SK-N-SH (cell line): Measurements from ENCODE around the gene SRCIN1.

Experiments used
- EP300 ChIP-seq, 2 experiments: IDR thresholded peaks; 2 replicates each; pipeline versions ENCODE4 v1.4.0 to v1.6.1; 2012; ENCODE audit warnings: borderline replicate concordance in 1 of 2, low read depth in 1 of 2, low read length in 1 of 2
- EZH2phosphoT487 ChIP-seq: fragments of 200-600 bp; sonication (generic); IDR thresholded peaks from 2 replicates; pipeline ENCODE4 v1.6.1; 2017; ENCODE audit warnings: low read depth, mixed run types, mild to moderate bottlenecking, antibody characterized with exemption, moderate library complexity, borderline replicate concordance
- POLR2AphosphoS5 ChIP-seq: IDR thresholded peaks from 2 replicates; pipeline ENCODE4 v1.6.1; 2012; ENCODE audit warnings: low read depth, low read length
- SMC3 ChIP-seq: IDR thresholded peaks from 2 replicates; pipeline ENCODE4 v1.6.1; 2012; ENCODE audit warnings: low read depth, low read length, improper control_type of control experiment
- TAF1 ChIP-seq: IDR thresholded peaks from 2 replicates; pipeline ENCODE4 v1.6.1; 2012; ENCODE audit warnings: low read depth, mild to moderate bottlenecking, low read length, moderate library complexity, borderline replicate concordance
- USF2 ChIP-seq: fragments of 150-350 bp; IDR thresholded peaks from 2 replicates; pipeline ENCODE4 v1.6.1; 2017; ENCODE audit warnings: antibody characterized with exemption, low read length, low read depth, borderline replicate concordance
- TF ChIP-seq, protein P1 (sequence below): fragments of 200-600 bp; sonication (generic); IDR thresholded peaks from 2 replicates; pipeline ENCODE4 v1.6.1; 2017; ENCODE audit warnings: antibody characterized with exemption, mild to moderate bottlenecking, moderate library complexity

- no peak for TF ChIP-seq USF2
- TF ChIP-seq SMC3, result no peak
- TF ChIP-seq, protein P1, sequence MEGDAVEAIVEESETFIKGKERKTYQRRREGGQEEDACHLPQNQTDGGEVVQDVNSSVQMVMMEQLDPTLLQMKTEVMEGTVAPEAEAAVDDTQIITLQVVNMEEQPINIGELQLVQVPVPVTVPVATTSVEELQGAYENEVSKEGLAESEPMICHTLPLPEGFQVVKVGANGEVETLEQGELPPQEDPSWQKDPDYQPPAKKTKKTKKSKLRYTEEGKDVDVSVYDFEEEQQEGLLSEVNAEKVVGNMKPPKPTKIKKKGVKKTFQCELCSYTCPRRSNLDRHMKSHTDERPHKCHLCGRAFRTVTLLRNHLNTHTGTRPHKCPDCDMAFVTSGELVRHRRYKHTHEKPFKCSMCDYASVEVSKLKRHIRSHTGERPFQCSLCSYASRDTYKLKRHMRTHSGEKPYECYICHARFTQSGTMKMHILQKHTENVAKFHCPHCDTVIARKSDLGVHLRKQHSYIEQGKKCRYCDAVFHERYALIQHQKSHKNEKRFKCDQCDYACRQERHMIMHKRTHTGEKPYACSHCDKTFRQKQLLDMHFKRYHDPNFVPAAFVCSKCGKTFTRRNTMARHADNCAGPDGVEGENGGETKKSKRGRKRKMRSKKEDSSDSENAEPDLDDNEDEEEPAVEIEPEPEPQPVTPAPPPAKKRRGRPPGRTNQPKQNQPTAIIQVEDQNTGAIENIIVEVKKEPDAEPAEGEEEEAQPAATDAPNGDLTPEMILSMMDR, result 0 out of 2 replicates have a peak, but pooled peaks have one; percentile 8
- TF ChIP-seq POLR2AphosphoS5, result no peak
- TF ChIP-seq EZH2phosphoT487, result no peak
- TF ChIP-seq TAF1, result no peak
- no peak for TF ChIP-seq EP300 (IDR thresholded peaks at IDR 0.05; ENCODE audit: borderline replicate concordance in 1 of 2, low read depth in 1 of 2, low read length in 1 of 2)
Observed at GRCh38 chr17:38577244-38577643, 28.5 kb downstream of the SRCIN1 start.
